K562 (cell line): Measurements from ENCODE around the gene OPHN1. TPM values are rescaled to one million over a fixed set of nuclear protein-coding genes. Genes with fewer than 3 reads are reported as not detected.

ENCODE experiments used
- ARHGAP35 ChIP-seq: fragments of 450-650 bp; IDR thresholded peaks from 2 replicates; pipeline ENCODE4 v1.6.1; 2018; ENCODE audit not compliant: partially characterized antibody
- BACH1 ChIP-seq: fragments of 200-800 bp; sonication (Bioruptor generic); IDR thresholded peaks from 2 replicates; pipeline ENCODE4 v1.6.1; 2016; ENCODE audit warnings: missing genetic modification characterization, missing compliant biosample characterization
- CEBPB ChIP-seq: fragments of 450-650 bp; IDR thresholded peaks from 2 replicates; pipeline ENCODE4 v1.6.1; 2016; ENCODE audit warnings: missing genetic modification characterization, missing compliant biosample characterization
- CHD4 ChIP-seq: fragments of 200-600 bp; sonication (generic); IDR thresholded peaks from 3 replicates; pipeline ENCODE4 v1.6.1; 2012; ENCODE audit warnings: low read depth, mild to moderate bottlenecking, mixed read lengths, low read length, inconsistent platforms; ENCODE audit not compliant: insufficient read depth, insufficient replicate concordance, poor library complexity, severe bottlenecking
- CREM ChIP-seq: IDR thresholded peaks from 2 replicates; pipeline ENCODE4 v1.6.1; 2014; ENCODE audit warnings: antibody characterized with exemption, low read depth
- ERF ChIP-seq: fragments of 450-650 bp; formaldehyde crosslinking; IDR thresholded peaks from 2 replicates; pipeline ENCODE4 v1.4.0; 2020; ENCODE audit warnings: mild to moderate bottlenecking, mixed read lengths
- KDM4B ChIP-seq, 2 experiments: fragments of 450-650 bp in 1 of 2; sonication (generic) in 1 of 2; IDR thresholded peaks; 2 replicates each; pipeline ENCODE4 v1.6.1; 2016 to 2017; ENCODE audit warnings: borderline replicate concordance in 2 of 2, antibody characterized with exemption in 1 of 2, low read depth in 1 of 2, mild to moderate bottlenecking in 1 of 2
- NFIX ChIP-seq: fragments of 250-450 bp; sonication (Bioruptor Pico); IDR thresholded peaks from 2 replicates; pipeline ENCODE4 v1.4.0; 2020; ENCODE audit warnings: low read depth, mild to moderate bottlenecking, moderate library complexity
- SMARCA4 ChIP-seq: fragments of 450-650 bp; IDR thresholded peaks from 2 replicates; pipeline ENCODE4 v1.6.1; 2016
- SNRNP70 ChIP-seq: fragments of 200-400 bp; formaldehyde crosslinking; optimal IDR thresholded peaks from 2 replicates; pipeline ENCODE3; 2017; ENCODE audit warnings: low read depth, low read length
- SRSF9 ChIP-seq: fragments of 200-400 bp; formaldehyde crosslinking; IDR thresholded peaks from 2 replicates; pipeline ENCODE4 v1.6.1; 2017; ENCODE audit warnings: low read depth, low read length, borderline replicate concordance
- ZFP36 ChIP-seq: fragments of 150-350 bp; IDR thresholded peaks from 2 replicates; pipeline ENCODE4 v1.6.1; 2018; ENCODE audit warnings: low read length, low read depth; ENCODE audit not compliant: partially characterized antibody
- ZFX ChIP-seq: sonication (generic); formaldehyde crosslinking; IDR thresholded peaks from 2 replicates; pipeline ENCODE4 v1.8.0; 2022; ENCODE audit warnings: mild to moderate bottlenecking, missing genetic modification reagents, moderate library complexity
- ZKSCAN3 ChIP-seq: fragments of 250-450 bp; sonication (Bioruptor Pico); IDR thresholded peaks from 2 replicates; pipeline ENCODE4 v1.4.0; 2020
- ZNF766 ChIP-seq: fragments of 200-800 bp; sonication (Bioruptor generic); conservative IDR thresholded peaks from 2 replicates; pipeline ENCODE4 v1.6.1; 2016; ENCODE audit warnings: missing genetic modification characterization, missing compliant biosample characterization
- polyA plus RNA-seq, 8 experiments: library from polyadenylated mRNA; depleted of rRNA in 4 of 8; stranded (reverse) in 5 of 8; unstranded in 3 of 8; fragments of >200 nt; fragmentation: Nextera tagmentation in 2 of 8; fragmentation: Illumina TruSeq in 1 of 8; extraction: Ambion mirVana in 2 of 8; extraction: Trizol in 1 of 8; gene quantifications; 2 replicates each; pipeline versions ENCODE4 v1.2.1 to v1.2.3, GENCODE V29; 2011 to 2014; ENCODE audit warnings: inconsistent platforms in 1 of 8, missing spikeins in 1 of 8
- total RNA-seq, 7 experiments: library from RNA; depleted of rRNA in 6 of 7; stranded (reverse); fragments of >200 nt in 6 of 7; fragmentation: Illumina TruSeq in 2 of 7; extraction: Trizol in 2 of 7; gene quantifications; 2 replicates each; pipeline versions ENCODE4 v1.2.1 to v1.2.3, GENCODE V29; 2011 to 2021; ENCODE audit warnings: low replicate concordance in 1 of 7
- TF ChIP-seq, protein P1 (sequence below): fragments of 250-450 bp; sonication (Bioruptor Pico); IDR thresholded peaks from 2 replicates; pipeline ENCODE4 v1.8.0; 2022; ENCODE audit warnings: moderate library complexity, mild to moderate bottlenecking, inconsistent platforms
- TF ChIP-seq, protein P2 (sequence below): fragments of 250-450 bp; sonication (Bioruptor Pico); IDR thresholded peaks from 2 replicates; pipeline ENCODE4 v1.5.0; 2022; ENCODE audit warnings: mild to moderate bottlenecking
- TF ChIP-seq, protein P3 (sequence below): IDR thresholded peaks from 2 replicates; pipeline ENCODE4 v1.6.1; 2012; ENCODE audit warnings: low read depth, low read length, improper control_type of control experiment, borderline replicate concordance
- TF ChIP-seq, protein P4 (sequence below): fragments of 250-450 bp; sonication (Bioruptor Pico); IDR thresholded peaks from 2 replicates; pipeline ENCODE4 v1.8.0; 2021; ENCODE audit warnings: borderline replicate concordance, mild to moderate bottlenecking, moderate library complexity; ENCODE audit not compliant: poor library complexity, severe bottlenecking
- TF ChIP-seq, protein P5 (sequence below): sonication (generic); formaldehyde crosslinking; IDR thresholded peaks from 2 replicates; pipeline ENCODE4 v1.8.0; 2022; ENCODE audit warnings: missing genetic modification reagents, mild to moderate bottlenecking, moderate library complexity, borderline replicate concordance
- TF ChIP-seq, protein P6 (sequence below), 2 experiments: fragments of 200-800 bp in 1 of 2; sonication (Bioruptor generic) in 1 of 2; sonication (generic) in 1 of 2; formaldehyde crosslinking in 1 of 2; IDR thresholded peaks in 1 of 2; conservative IDR thresholded peaks in 1 of 2; 2 replicates each; pipeline versions ENCODE4 v1.5.0 to v1.6.1; 2016 to 2020; ENCODE audit warnings: missing compliant biosample characterization in 1 of 2, missing genetic modification characterization in 1 of 2, missing genetic modification reagents in 1 of 2

The OPHN1 gene
- total and polyA plus RNA-seq, 9 of the 15 experiments (the other 6 are each of a cell fraction or from before 2014, with no cell fraction given) = 0.28 to 1.8 (median 1.0) TPM

DNA sequence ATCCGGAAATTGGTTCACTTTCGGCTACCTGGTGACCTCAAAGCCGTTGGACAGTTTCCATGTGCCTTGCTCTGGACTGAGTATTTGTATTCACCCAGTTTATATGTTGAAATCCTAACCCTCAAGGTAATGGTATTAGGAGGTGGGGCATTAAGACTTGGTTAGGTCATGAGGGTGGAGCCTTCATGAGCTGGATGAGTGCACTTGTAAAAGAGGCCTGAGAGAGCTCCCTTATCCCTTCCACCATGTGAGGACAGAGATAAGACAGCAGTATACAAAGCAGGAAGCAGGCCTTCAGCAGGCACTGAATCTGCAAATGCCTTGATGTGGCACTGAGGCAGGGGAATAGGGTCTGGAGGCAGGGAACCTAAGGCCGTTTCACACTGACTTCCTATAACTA, 5.3 kb upstream of the OPHN1 start (continued):
- TF ChIP-seq, protein P1, sequence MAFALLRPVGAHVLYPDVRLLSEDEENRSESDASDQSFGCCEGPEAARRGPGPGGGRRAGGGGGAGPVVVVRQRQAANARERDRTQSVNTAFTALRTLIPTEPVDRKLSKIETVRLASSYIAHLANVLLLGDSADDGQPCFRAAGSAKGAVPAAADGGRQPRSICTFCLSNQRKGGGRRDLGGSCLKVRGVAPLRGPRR = no peak
- peak; percentile 55 for TF ChIP-seq ZFX (CRISPR knock-in tag)
- TF ChIP-seq CREM = peak; percentile 18; the same call in 1 of the 2 replicates
- TF ChIP-seq CHD4 = no peak
- no peak for TF ChIP-seq ARHGAP35
- no peak for TF ChIP-seq SRSF9
- TF ChIP-seq CEBPB = 0 out of 2 replicates have a peak, but pooled peaks have one; percentile 15
- TF ChIP-seq BACH1 (tag) = no peak
- no peak for TF ChIP-seq KDM4B (IDR thresholded peaks at IDR 0.05; ENCODE audit: borderline replicate concordance in 2 of 2, low read depth in 1 of 2)
- TF ChIP-seq ZFP36 = no peak
- no peak for TF ChIP-seq SNRNP70
- TF ChIP-seq ERF (CRISPR knock-in tag) = no peak
- TF ChIP-seq ZKSCAN3 = no peak
- no peak for TF ChIP-seq ZNF766 (CRISPR knock-in tag)
- TF ChIP-seq SMARCA4 = peak; percentile 75
- TF ChIP-seq, protein P2, sequence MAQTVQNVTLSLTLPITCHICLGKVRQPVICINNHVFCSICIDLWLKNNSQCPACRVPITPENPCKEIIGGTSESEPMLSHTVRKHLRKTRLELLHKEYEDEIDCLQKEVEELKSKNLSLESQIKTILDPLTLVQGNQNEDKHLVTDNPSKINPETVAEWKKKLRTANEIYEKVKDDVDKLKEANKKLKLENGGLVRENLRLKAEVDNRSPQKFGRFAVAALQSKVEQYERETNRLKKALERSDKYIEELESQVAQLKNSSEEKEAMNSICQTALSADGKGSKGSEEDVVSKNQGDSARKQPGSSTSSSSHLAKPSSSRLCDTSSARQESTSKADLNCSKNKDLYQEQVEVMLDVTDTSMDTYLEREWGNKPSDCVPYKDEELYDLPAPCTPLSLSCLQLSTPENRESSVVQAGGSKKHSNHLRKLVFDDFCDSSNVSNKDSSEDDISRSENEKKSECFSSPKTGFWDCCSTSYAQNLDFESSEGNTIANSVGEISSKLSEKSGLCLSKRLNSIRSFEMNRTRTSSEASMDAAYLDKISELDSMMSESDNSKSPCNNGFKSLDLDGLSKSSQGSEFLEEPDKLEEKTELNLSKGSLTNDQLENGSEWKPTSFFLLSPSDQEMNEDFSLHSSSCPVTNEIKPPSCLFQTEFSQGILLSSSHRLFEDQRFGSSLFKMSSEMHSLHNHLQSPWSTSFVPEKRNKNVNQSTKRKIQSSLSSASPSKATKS = no peak
- TF ChIP-seq, protein P3, sequence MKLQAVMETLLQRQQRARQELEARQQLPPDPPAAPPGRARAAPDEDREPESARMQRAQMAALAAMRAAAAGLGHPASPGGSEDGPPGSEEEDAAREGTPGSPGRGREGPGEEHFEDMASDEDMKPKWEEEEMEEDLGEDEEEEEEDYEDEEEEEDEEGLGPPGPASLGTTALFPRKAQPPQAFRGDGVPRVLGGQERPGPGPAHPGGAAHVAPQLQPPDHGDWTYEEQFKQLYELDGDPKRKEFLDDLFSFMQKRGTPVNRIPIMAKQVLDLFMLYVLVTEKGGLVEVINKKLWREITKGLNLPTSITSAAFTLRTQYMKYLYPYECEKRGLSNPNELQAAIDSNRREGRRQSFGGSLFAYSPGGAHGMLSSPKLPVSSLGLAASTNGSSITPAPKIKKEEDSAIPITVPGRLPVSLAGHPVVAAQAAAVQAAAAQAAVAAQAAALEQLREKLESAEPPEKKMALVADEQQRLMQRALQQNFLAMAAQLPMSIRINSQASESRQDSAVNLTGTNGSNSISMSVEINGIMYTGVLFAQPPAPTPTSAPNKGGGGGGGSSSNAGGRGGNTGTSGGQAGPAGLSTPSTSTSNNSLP = no peak
- TF ChIP-seq, protein P4, sequence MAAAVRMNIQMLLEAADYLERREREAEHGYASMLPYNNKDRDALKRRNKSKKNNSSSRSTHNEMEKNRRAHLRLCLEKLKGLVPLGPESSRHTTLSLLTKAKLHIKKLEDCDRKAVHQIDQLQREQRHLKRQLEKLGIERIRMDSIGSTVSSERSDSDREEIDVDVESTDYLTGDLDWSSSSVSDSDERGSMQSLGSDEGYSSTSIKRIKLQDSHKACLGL (CRISPR knock-in tag) = no peak
- TF ChIP-seq, protein P5, sequence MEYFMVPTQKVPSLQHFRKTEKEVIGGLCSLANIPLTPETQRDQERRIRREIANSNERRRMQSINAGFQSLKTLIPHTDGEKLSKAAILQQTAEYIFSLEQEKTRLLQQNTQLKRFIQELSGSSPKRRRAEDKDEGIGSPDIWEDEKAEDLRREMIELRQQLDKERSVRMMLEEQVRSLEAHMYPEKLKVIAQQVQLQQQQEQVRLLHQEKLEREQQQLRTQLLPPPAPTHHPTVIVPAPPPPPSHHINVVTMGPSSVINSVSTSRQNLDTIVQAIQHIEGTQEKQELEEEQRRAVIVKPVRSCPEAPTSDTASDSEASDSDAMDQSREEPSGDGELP (CRISPR knock-in tag) = 0 out of 2 replicates have a peak, but pooled peaks have one; percentile 31
- TF ChIP-seq NFIX (CRISPR knock-in tag) = no peak
- TF ChIP-seq, protein P6, sequence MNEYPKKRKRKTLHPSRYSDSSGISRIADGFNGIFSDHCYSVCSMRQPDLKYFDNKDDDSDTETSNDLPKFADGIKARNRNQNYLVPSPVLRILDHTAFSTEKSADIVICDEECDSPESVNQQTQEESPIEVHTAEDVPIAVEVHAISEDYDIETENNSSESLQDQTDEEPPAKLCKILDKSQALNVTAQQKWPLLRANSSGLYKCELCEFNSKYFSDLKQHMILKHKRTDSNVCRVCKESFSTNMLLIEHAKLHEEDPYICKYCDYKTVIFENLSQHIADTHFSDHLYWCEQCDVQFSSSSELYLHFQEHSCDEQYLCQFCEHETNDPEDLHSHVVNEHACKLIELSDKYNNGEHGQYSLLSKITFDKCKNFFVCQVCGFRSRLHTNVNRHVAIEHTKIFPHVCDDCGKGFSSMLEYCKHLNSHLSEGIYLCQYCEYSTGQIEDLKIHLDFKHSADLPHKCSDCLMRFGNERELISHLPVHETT (CRISPR knock-in tag; conservative IDR thresholded peaks at IDR 0.05 in 1 of 2, IDR thresholded peaks at IDR 0.05 in 1 of 2) = no peak
